ENCODE measurements around the gene FARSA. TPM values are rescaled to one million over a fixed set of nuclear protein-coding genes. Genes with fewer than 3 reads are reported as not detected.

FARSA gene
- total and polyA plus RNA-seq, 2 of the 13 experiments (the other 11 are each of a cell fraction or from before 2014, with no cell fraction given): 25.9 to 72.0 TPM

DNA sequence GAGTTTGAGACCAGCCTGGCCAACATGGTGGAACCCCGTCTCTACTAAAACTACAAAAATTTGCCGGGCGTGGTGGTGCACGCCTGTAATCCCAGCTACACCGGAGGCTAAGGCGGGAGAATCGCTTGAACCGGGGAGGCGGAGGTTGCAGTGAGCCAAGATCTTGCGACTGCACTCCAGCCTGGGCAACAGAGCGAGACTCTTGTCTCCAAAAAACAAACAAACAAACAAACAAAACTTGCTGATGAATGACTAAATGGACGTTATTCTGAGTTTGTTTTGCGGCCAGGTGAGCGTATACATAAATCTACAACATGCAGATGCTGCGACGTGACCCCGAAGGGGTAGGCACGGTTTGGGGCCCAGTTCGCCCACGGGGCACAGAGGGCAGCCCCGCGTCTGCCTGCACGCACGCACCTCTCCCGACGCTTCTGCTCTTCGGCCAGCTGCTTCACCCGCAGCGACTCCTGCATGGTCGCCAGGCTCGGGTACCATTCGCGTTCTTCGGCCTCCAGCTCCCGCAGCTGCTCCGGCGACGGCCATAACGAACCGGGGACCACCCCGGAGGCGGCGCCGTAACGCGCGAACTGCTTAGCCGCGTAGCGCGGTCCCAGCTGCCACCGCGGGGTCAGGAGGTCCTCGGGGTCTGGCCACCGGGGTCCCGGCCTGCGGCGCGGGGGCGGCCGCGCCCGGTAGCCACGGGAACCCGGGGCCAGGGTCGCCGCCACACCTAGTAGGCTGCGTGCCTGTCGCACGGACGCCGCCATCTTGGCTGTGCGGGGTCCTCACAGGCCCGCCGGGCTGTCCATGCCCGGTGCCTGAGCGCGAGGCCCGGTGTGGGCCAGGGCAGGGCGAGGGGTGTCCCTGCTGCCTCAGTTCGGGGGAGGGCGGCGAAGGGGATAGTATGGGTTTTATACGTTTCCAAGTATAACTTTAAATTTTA, 23.2 kb upstream of the FARSA start, which contains the start of gene GADD45GIP1 (continued):
- peak; percentile 73; the same call in 1 of the 2 replicates for TF ChIP-seq HES4 (CRISPR knock-in tag; IDR thresholded peaks at IDR 0.05; ENCODE audit: borderline replicate concordance)
- no peak for TF ChIP-seq NR3C1 (CRISPR knock-in tag; IDR thresholded peaks at IDR 0.05)
- TF ChIP-seq ATRX (CRISPR knock-in tag; IDR thresholded peaks at IDR 0.05; ENCODE audit: borderline replicate concordance): no peak
- TF ChIP-seq ZNF782 (CRISPR knock-in tag; IDR thresholded peaks at IDR 0.05; ENCODE audit: borderline replicate concordance): no peak
- TF ChIP-seq ZNF501 (CRISPR knock-in tag; IDR thresholded peaks at IDR 0.05): peak; percentile 86
- TF ChIP-seq ZMYM4 (CRISPR knock-in tag; IDR thresholded peaks at IDR 0.05): 0 out of 2 replicates have a peak, but pooled peaks have one; percentile 8
- TF ChIP-seq ZNF766 (CRISPR knock-in tag; IDR thresholded peaks at IDR 0.05; ENCODE audit: borderline replicate concordance): peak; percentile 47; the same call in 1 of the 2 replicates
- TF ChIP-seq HCFC1 (IDR thresholded peaks at IDR 0.05; ENCODE audit: low read depth, low read length): peak; percentile 45; the same call in 1 of the 2 replicates
- TF ChIP-seq, protein P1, sequence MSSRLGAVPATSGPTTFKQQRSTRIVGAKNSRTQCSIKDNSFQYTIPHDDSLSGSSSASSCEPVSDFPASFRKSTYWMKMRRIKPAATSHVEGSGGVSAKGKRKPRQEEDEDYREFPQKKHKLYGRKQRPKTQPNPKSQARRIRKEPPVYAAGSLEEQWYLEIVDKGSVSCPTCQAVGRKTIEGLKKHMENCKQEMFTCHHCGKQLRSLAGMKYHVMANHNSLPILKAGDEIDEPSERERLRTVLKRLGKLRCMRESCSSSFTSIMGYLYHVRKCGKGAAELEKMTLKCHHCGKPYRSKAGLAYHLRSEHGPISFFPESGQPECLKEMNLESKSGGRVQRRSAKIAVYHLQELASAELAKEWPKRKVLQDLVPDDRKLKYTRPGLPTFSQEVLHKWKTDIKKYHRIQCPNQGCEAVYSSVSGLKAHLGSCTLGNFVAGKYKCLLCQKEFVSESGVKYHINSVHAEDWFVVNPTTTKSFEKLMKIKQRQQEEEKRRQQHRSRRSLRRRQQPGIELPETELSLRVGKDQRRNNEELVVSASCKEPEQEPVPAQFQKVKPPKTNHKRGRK (CRISPR knock-in tag; IDR thresholded peaks at IDR 0.05): no peak
- no peak for TF ChIP-seq AGO1 (IDR thresholded peaks at IDR 0.05; ENCODE audit: low read depth, low read length, poor library complexity, severe bottlenecking)
- TF ChIP-seq, protein P2, sequence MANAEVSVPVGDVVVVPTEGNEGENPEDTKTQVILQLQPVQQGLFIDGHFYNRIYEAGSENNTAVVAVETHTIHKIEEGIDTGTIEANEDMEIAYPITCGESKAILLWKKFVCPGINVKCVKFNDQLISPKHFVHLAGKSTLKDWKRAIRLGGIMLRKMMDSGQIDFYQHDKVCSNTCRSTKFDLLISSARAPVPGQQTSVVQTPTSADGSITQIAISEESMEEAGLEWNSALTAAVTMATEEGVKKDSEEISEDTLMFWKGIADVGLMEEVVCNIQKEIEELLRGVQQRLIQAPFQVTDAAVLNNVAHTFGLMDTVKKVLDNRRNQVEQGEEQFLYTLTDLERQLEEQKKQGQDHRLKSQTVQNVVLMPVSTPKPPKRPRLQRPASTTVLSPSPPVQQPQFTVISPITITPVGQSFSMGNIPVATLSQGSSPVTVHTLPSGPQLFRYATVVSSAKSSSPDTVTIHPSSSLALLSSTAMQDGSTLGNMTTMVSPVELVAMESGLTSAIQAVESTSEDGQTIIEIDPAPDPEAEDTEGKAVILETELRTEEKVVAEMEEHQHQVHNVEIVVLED (CRISPR knock-in tag; IDR thresholded peaks at IDR 0.05; ENCODE audit: borderline replicate concordance): peak; percentile 63; the same call in 1 of the 2 replicates
- peak; percentile 29; the same call in 1 of the 2 replicates for TF ChIP-seq ZNF598 (CRISPR knock-in tag; IDR thresholded peaks at IDR 0.05; ENCODE audit: borderline replicate concordance)
- peak; percentile 77; the same call in 1 of the 2 replicates for TF ChIP-seq ZMAT3 (CRISPR knock-in tag; conservative IDR thresholded peaks at IDR 0.05)
- peak; percentile 62 for TF ChIP-seq HNRNPLL (IDR thresholded peaks at IDR 0.05; ENCODE audit: low read depth, low read length, poor library complexity, severe bottlenecking)
- TF ChIP-seq, protein P3, sequence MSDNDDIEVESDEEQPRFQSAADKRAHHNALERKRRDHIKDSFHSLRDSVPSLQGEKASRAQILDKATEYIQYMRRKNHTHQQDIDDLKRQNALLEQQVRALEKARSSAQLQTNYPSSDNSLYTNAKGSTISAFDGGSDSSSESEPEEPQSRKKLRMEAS (IDR thresholded peaks at IDR 0.05): peak; percentile 82
- TF ChIP-seq MATR3 (CRISPR knock-in tag; IDR thresholded peaks at IDR 0.05): no peak
- no peak for TF ChIP-seq STAG1 (CRISPR knock-in tag; IDR thresholded peaks at IDR 0.05)
- TF ChIP-seq HNRNPH1 (optimal IDR thresholded peaks at IDR 0.05; ENCODE audit: low read depth, low read length): peak; percentile 49
- no peak for TF ChIP-seq PAWR (CRISPR knock-in tag; IDR thresholded peaks at IDR 0.05; ENCODE audit: borderline replicate concordance)
- TF ChIP-seq, protein P4, sequence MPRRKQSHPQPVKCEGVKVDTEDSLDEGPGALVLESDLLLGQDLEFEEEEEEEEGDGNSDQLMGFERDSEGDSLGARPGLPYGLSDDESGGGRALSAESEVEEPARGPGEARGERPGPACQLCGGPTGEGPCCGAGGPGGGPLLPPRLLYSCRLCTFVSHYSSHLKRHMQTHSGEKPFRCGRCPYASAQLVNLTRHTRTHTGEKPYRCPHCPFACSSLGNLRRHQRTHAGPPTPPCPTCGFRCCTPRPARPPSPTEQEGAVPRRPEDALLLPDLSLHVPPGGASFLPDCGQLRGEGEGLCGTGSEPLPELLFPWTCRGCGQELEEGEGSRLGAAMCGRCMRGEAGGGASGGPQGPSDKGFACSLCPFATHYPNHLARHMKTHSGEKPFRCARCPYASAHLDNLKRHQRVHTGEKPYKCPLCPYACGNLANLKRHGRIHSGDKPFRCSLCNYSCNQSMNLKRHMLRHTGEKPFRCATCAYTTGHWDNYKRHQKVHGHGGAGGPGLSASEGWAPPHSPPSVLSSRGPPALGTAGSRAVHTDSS (CRISPR knock-in tag; conservative IDR thresholded peaks at IDR 0.05): no peak
- TF ChIP-seq ZNF446 (CRISPR knock-in tag; IDR thresholded peaks at IDR 0.05): peak; percentile 72; the same call in 1 of the 2 replicates
- TF ChIP-seq, protein P5, sequence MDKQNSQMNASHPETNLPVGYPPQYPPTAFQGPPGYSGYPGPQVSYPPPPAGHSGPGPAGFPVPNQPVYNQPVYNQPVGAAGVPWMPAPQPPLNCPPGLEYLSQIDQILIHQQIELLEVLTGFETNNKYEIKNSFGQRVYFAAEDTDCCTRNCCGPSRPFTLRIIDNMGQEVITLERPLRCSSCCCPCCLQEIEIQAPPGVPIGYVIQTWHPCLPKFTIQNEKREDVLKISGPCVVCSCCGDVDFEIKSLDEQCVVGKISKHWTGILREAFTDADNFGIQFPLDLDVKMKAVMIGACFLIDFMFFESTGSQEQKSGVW (CRISPR knock-in tag; IDR thresholded peaks at IDR 0.05; ENCODE audit: borderline replicate concordance): no peak
- no peak for TF ChIP-seq ZNF230 (CRISPR knock-in tag; IDR thresholded peaks at IDR 0.05)

All from HepG2 (cell line).